ENCODE measurements around the gene CADM1.

The CADM1 gene

DNA sequence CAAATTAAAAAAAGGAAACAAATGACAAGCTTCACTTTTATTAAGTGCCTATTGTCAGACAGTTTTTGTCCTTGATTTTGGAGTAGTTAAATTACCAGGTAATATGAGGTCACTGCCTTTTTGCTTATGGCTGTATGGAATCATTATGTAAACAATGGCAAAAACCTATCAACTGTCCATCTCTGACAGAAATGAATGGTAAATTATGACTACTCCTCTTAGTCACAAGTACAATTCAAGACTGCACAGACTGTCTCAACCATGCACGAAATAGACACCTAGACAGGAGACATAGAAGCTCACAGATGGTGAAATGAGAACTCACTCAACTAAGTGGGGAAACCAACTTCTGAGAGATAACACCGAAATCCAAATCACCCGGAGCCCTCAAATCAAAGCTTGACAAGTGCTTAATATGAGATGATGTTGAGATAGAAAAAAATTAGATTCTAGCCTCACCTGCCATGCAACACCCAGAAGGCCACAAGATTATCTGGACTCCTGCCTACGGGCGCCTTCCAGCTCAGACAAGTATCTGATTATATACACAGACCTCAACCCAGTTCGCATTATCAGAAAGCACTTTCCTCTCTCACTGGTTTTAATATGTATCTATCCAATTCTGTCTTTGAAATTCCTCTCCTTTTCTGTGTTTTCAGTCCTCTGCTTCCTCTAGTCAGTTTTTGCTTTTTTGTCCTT, 199.3 kb downstream of the CADM1 start:
- peaks cover under 1% of the 10 kb centered on the region for H3K27me3 Mint-ChIP-seq
- H3K9me3 Mint-ChIP-seq = no peaks in the 10 kb centered on the region
- H3K36me3 Mint-ChIP-seq (ENCODE audit: low read depth) = no peaks in the 10 kb centered on the region
- H3K4me3 Mint-ChIP-seq = no peak overlapping the region
- no peak overlapping the region for H3K27ac Mint-ChIP-seq
- H3K4me1 Mint-ChIP-seq (ENCODE audit: low read depth) = no peaks in the 10 kb centered on the region

DNA sequence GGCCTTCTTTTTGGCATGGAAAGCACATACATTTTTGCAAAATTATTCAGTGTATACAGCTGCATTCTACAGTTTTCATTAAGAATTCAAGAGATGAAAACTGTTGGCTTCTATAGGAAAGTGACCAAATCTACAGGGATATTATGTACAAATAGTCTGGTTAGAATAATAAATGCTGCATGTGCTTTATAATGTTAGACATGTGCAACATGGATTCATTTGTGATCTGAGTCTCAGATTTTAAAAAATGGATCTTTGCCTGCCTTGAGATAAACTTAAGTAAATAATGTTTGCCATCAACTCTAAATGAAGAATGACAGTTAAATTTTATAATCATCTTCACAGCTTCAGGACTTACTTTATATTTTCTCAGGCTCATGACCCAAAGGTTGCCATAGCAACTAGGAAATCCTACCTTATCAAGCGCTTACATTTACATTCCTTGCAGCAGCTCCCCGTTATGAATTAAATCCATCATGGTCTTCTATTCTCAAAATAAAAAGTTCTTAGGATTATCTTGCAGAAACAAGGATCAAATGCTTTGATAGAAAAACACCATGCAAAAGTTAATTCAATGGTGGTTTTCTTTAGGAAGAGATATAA, 200.2 kb downstream of the CADM1 start:
- peaks cover 6% of the 10 kb centered on the region for H3K27me3 Mint-ChIP-seq
- H3K36me3 Mint-ChIP-seq (ENCODE audit: low read depth) = no peaks in the 10 kb centered on the region
- no peaks in the 10 kb centered on the region for H3K4me1 Mint-ChIP-seq (ENCODE audit: low read depth)
- H3K9me3 Mint-ChIP-seq = no peaks in the 10 kb centered on the region
- H3K27ac Mint-ChIP-seq = no peak overlapping the region
- H3K4me3 Mint-ChIP-seq = no peak overlapping the region

DNA sequence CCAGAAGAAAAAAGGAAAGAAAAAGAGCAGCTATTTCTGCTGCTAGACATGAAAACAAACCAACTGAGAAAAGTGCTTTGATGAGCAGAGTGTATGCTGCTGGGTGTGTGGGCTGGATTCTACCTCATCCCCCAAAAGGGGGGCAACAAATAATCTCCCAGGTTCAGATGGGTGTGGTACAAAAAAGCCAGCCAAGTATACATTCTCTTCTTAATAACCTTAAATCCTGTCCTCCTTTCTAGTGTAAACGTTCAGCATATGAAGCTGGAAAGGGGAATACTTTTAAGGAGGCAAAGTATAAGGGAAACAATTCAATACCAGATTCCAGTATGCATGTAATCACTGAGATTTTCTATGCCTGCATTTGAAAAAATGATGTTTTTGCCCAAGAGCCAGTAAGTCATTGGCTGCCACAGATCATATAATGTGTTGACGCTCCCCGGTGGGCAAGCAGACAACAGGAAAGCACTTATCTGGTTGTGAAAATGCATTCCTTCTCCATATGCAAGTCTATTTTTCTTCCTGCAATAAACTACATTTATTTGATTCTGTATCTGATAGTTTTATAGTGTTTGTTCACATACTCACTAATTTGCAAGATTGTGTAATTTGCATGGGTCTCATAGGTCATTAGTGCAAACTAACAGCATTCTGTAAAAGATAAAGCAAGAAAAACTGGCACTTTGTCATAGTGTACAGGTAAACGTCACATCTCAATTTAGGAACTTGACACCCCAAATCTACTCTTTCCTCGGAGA, 201.1 kb downstream of the CADM1 start:
- Mint-ChIP-seq H3K27ac (no peak overlapping the region), H3K36me3 (ENCODE audit: low read depth) (no peaks in the 10 kb centered on the region), H3K9me3 (no peaks in the 10 kb centered on the region), H3K27me3 (peaks cover 10% of the 10 kb centered on the region), H3K4me3 (no peak overlapping the region), H3K4me1 (ENCODE audit: low read depth) (no peaks in the 10 kb centered on the region)

DNA sequence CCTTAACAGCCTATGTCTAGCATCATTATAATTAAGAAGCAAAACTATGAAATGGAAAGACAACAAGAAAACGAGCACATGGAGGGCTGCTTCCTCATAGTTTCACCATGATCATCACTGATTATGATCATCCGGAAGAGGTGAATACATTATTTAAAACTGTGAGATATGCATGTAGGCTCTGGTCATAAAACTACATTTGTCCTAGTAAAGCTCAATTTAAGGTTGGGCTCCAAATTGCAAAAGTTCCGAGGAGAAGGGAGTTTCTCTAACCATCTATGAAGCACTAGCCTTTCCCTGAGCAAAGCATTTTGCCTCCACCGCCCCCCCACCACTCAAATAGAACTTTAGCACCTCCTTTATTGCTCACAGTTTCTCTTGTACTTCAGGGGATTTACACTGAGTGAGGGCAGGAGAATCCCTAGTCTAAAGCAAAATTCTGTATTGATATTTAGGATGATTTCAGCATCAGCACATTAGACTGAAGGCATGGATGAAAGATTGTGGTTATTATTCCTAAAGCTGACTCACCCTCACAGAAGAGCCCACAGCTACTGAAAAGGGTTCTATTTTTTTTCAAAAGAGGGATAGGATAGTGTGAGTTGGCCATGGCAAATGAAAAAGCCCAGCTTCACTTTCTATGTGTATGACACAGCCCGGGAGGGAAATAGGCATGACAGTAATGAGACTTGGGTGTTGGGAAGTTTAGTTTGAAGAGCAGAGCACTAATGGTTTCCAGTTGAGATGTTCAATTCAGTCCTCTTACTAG, 203.4 kb downstream of the CADM1 start:
- H3K9me3 Mint-ChIP-seq = no peaks in the 10 kb centered on the region
- no peaks in the 10 kb centered on the region for H3K36me3 Mint-ChIP-seq (ENCODE audit: low read depth)
- no peak overlapping the region for H3K4me3 Mint-ChIP-seq
- H3K4me1 Mint-ChIP-seq (ENCODE audit: low read depth) = no peaks in the 10 kb centered on the region
- no peak overlapping the region for H3K27ac Mint-ChIP-seq
- H3K27me3 Mint-ChIP-seq = peaks cover 10% of the 10 kb centered on the region

GRCh38 chr11:115298300-115299012, 205.8 kb downstream of the CADM1 start:
- Mint-ChIP-seq H3K27ac (no peak overlapping the region), H3K9me3 (no peaks in the 10 kb centered on the region), H3K4me1 (ENCODE audit: low read depth) (no peaks in the 10 kb centered on the region), H3K36me3 (ENCODE audit: low read depth) (no peaks in the 10 kb centered on the region), H3K27me3 (peaks cover 10% of the 10 kb centered on the region), H3K4me3 (no peak overlapping the region)

GRCh38 chr11:115297330-115297729, 206.9 kb downstream of the CADM1 start:
- Mint-ChIP-seq H3K4me3 (no peak overlapping the region), H3K4me1 (ENCODE audit: low read depth) (no peaks in the 10 kb centered on the region)

GRCh38 chr11:115291325-115291724, 212.9 kb downstream of the CADM1 start:
- H3K36me3 Mint-ChIP-seq (ENCODE audit: low read depth) = no peaks in the 10 kb centered on the region
- no peak overlapping the region for H3K27ac Mint-ChIP-seq
- no peaks in the 10 kb centered on the region for H3K9me3 Mint-ChIP-seq
- no peak overlapping the region for H3K4me3 Mint-ChIP-seq
- no peaks in the 10 kb centered on the region for H3K4me1 Mint-ChIP-seq (ENCODE audit: low read depth)
- H3K27me3 Mint-ChIP-seq = no peaks in the 10 kb centered on the region

More at GRCh38 chr11:115297330-115297729, 206.9 kb downstream of the CADM1 start:
- H3K9me3 Mint-ChIP-seq = no peaks in the 10 kb centered on the region
- no peaks in the 10 kb centered on the region for H3K36me3 Mint-ChIP-seq (ENCODE audit: low read depth)
- no peak overlapping the region for H3K27ac Mint-ChIP-seq
- H3K27me3 Mint-ChIP-seq = peaks cover 10% of the 10 kb centered on the region

- H3K27me3 Mint-ChIP-seq = no peaks in the 10 kb centered on the region
- no peaks in the 10 kb centered on the region for H3K9me3 Mint-ChIP-seq
- no peak overlapping the region for H3K27ac Mint-ChIP-seq
- no peaks in the 10 kb centered on the region for H3K36me3 Mint-ChIP-seq (ENCODE audit: low read depth)
- no peak overlapping the region for H3K4me3 Mint-ChIP-seq
- H3K4me1 Mint-ChIP-seq (ENCODE audit: low read depth) = no peaks in the 10 kb centered on the region
Observed at GRCh38 chr11:115290893-115291292, 213.3 kb downstream of the CADM1 start.

- Mint-ChIP-seq H3K36me3 (ENCODE audit: low read depth) (no peaks in the 10 kb centered on the region), H3K27ac (no peak overlapping the region), H3K4me1 (ENCODE audit: low read depth) (no peaks in the 10 kb centered on the region), H3K9me3 (no peaks in the 10 kb centered on the region), H3K27me3 (no peaks in the 10 kb centered on the region), H3K4me3 (no peak overlapping the region)
Observed at GRCh38 chr11:115290479-115290878, 213.7 kb downstream of the CADM1 start.

GRCh38 chr11:115287266-115287665, 216.9 kb downstream of the CADM1 start:
- Mint-ChIP-seq H3K27ac (no peak overlapping the region), H3K9me3 (no peaks in the 10 kb centered on the region), H3K4me3 (no peak overlapping the region), H3K27me3 (no peaks in the 10 kb centered on the region), H3K4me1 (ENCODE audit: low read depth) (no peaks in the 10 kb centered on the region), H3K36me3 (ENCODE audit: low read depth) (no peaks in the 10 kb centered on the region)

GRCh38 chr11:115286614-115287013, 217.6 kb downstream of the CADM1 start:
- Mint-ChIP-seq H3K4me1 (ENCODE audit: low read depth) (no peaks in the 10 kb centered on the region), H3K27ac (no peak overlapping the region), H3K9me3 (no peaks in the 10 kb centered on the region), H3K27me3 (no peaks in the 10 kb centered on the region), H3K4me3 (no peak overlapping the region), H3K36me3 (ENCODE audit: low read depth) (no peaks in the 10 kb centered on the region)

GRCh38 chr11:115284773-115285172, 219.4 kb downstream of the CADM1 start:
- Mint-ChIP-seq H3K27me3 (no peaks in the 10 kb centered on the region), H3K9me3 (no peaks in the 10 kb centered on the region), H3K4me3 (no peak overlapping the region), H3K27ac (no peak overlapping the region), H3K36me3 (ENCODE audit: low read depth) (no peaks in the 10 kb centered on the region), H3K4me1 (ENCODE audit: low read depth) (no peaks in the 10 kb centered on the region)

GRCh38 chr11:115282923-115283322, 221.3 kb downstream of the CADM1 start:
- H3K4me1 Mint-ChIP-seq (ENCODE audit: low read depth) = no peaks in the 10 kb centered on the region
- no peak overlapping the region for H3K4me3 Mint-ChIP-seq
- no peaks in the 10 kb centered on the region for H3K9me3 Mint-ChIP-seq
- H3K27ac Mint-ChIP-seq = no peak overlapping the region
- peaks cover 3% of the 10 kb centered on the region for H3K27me3 Mint-ChIP-seq
- no peaks in the 10 kb centered on the region for H3K36me3 Mint-ChIP-seq (ENCODE audit: low read depth)

DNA sequence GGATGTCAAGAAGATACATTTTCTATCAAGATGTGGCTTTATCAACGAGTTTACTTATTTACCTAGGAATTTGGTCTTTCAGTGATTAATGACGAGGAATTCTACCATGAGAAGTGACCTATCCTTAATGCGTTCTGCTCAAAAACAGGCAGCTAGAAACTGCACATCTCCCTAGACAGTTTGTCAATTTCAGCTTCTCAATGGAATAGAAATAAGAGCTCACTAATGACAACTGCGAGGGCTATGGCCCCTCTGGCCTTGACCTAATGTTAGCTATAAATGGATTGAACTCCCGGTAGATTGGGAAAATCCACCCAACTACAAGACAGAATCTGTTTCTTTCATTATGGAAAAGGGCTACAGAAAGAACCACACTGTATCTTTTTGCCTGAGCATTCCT, 223.4 kb downstream of the CADM1 start:
- Mint-ChIP-seq H3K9me3 (no peaks in the 10 kb centered on the region), H3K36me3 (ENCODE audit: low read depth) (no peaks in the 10 kb centered on the region), H3K27ac (no peak overlapping the region), H3K4me3 (no peak overlapping the region), H3K4me1 (ENCODE audit: low read depth) (no peaks in the 10 kb centered on the region), H3K27me3 (peaks cover 3% of the 10 kb centered on the region)
